ENCODE data around the gene NEK10.

NEK10 gene

GRCh38 chr3:27224197-27224596, 145.0 kb downstream of the NEK10 start:
- DNase-seq: no peak

- no peak for DNase-seq
These were observed 147.8 kb downstream of the NEK10 start for GRCh38 chr3:27221264-27221932.

GRCh38 chr3:27220166-27220565, 149.0 kb downstream of the NEK10 start:
- DNase-seq: no peak

- no peak for DNase-seq
These were observed 149.9 kb downstream of the NEK10 start for GRCh38 chr3:27219127-27219845.

- no peak for DNase-seq
These were observed 152.1 kb downstream of the NEK10 start for GRCh38 chr3:27216955-27217552.

- DNase-seq: no peak
These were observed 152.8 kb downstream of the NEK10 start for GRCh38 chr3:27216295-27216855.

GRCh38 chr3:27213450-27213849, 155.7 kb downstream of the NEK10 start:
- no peak for DNase-seq

- no peak for DNase-seq
These were observed 159.4 kb downstream of the NEK10 start for GRCh38 chr3:27209617-27210264.

GRCh38 chr3:27208961-27209616, 160.1 kb downstream of the NEK10 start:
- no peak for DNase-seq

- no peak for DNase-seq
These were observed 166.2 kb downstream of the NEK10 start for GRCh38 chr3:27202959-27203358.

GRCh38 chr3:27201492-27201891, 167.7 kb downstream of the NEK10 start:
- DNase-seq: no peak

GRCh38 chr3:27200721-27201489, 168.3 kb downstream of the NEK10 start:
- DNase-seq: no peak

- DNase-seq: no peak
These were observed 174.2 kb downstream of the NEK10 start for GRCh38 chr3:27194861-27195483.

- DNase-seq: no peak
These were observed 176.1 kb downstream of the NEK10 start for GRCh38 chr3:27193056-27193455.

- no peak for DNase-seq
These were observed 183.2 kb downstream of the NEK10 start for GRCh38 chr3:27186013-27186412.

- no peak for DNase-seq
These were observed 183.8 kb downstream of the NEK10 start for GRCh38 chr3:27185231-27185989.

- no peak for DNase-seq
These were observed 184.9 kb downstream of the NEK10 start for GRCh38 chr3:27184261-27184660.

- DNase-seq: no peak
These were observed 192.9 kb downstream of the NEK10 start for GRCh38 chr3:27176256-27176655.

GRCh38 chr3:27174530-27174929, 194.7 kb downstream of the NEK10 start:
- DNase-seq: no peak

GRCh38 chr3:27171113-27171512, 198.1 kb downstream of the NEK10 start:
- DNase-seq: no peak

GRCh38 chr3:27166888-27167287, 202.3 kb downstream of the NEK10 start:
- DNase-seq: no peak

Measured in NCI-H2171 (cell line).